ENCODE measurements around the gene TTC28. TPM values are rescaled to one million over a fixed set of nuclear protein-coding genes. Genes with fewer than 3 reads are reported as not detected.

TTC28 gene
- total RNA-seq, 2 donors from 2014 or later: 29.2 to 74.6 TPM

- no peak overlapping the region for H3K4me3 ChIP-seq
- H3K36me3 ChIP-seq: no peaks in the 10 kb centered on the region
- TF ChIP-seq POLR2A (IDR thresholded peaks at IDR 0.05) (no peak), CTCF (IDR thresholded peaks at IDR 0.05) (no peak), POLR2AphosphoS5 (IDR thresholded peaks at IDR 0.05) (no peak)
- no peak overlapping the region for H3K27ac ChIP-seq
- no peak for DNase-seq (ENCODE audit: low spot score)
- no peaks in the 10 kb centered on the region for H3K9me3 ChIP-seq
- no peaks in the 10 kb centered on the region for H3K27me3 ChIP-seq (replicated peaks; ENCODE audit: insufficient read depth)
- WGBS: 94% methylated on average over 25 of the region's 25 CpGs
- H3K4me1 ChIP-seq (replicated peaks): no peaks in the 10 kb centered on the region
- intact Hi-C loops (cut with DNase I): no loop called here
These were observed 678.3 kb downstream of the TTC28 start for GRCh38 chr22:28001171-28001835.

- H3K36me3 ChIP-seq: no peaks in the 10 kb centered on the region
- intact Hi-C loops (cut with DNase I): no loop called here
- DNase-seq (ENCODE audit: low spot score): no peak
- no peak overlapping the region for H3K27ac ChIP-seq
- no peaks in the 10 kb centered on the region for H3K4me1 ChIP-seq (replicated peaks)
- no peaks in the 10 kb centered on the region for H3K27me3 ChIP-seq (replicated peaks; ENCODE audit: insufficient read depth)
- no peak overlapping the region for H3K4me3 ChIP-seq
- 92% methylated on average over 9 of the region's 9 CpGs for WGBS
- TF ChIP-seq CTCF (IDR thresholded peaks at IDR 0.05) (no peak), POLR2A (IDR thresholded peaks at IDR 0.05) (no peak), POLR2AphosphoS5 (IDR thresholded peaks at IDR 0.05) (no peak)
- H3K9me3 ChIP-seq: no peaks in the 10 kb centered on the region
These were observed 679.3 kb downstream of the TTC28 start for GRCh38 chr22:28000361-28000760.

- Histone ChIP-seq H3K9me3 (no peaks in the 10 kb centered on the region), H3K4me3 (no peak overlapping the region), H3K27ac (no peak overlapping the region), H3K36me3 (no peaks in the 10 kb centered on the region), H3K4me1 (replicated peaks) (no peaks in the 10 kb centered on the region), H3K27me3 (replicated peaks; ENCODE audit: insufficient read depth) (no peaks in the 10 kb centered on the region)
- 92% methylated on average over 6 of the region's 6 CpGs for WGBS
- intact Hi-C loops (cut with DNase I): no loop called here
- TF ChIP-seq POLR2AphosphoS5 (IDR thresholded peaks at IDR 0.05) (no peak), POLR2A (IDR thresholded peaks at IDR 0.05) (no peak), CTCF (IDR thresholded peaks at IDR 0.05) (no peak)
- no peak for DNase-seq (ENCODE audit: low spot score)
These were observed 679.8 kb downstream of the TTC28 start for GRCh38 chr22:27999876-28000275.

GRCh38 chr22:27998511-27999410 is 680.9 kb downstream of the TTC28 start:
- 91% methylated on average over 38 of the region's 40 CpGs for WGBS
- intact Hi-C loops (cut with DNase I): no loop called here
- H3K27me3 ChIP-seq (replicated peaks; ENCODE audit: insufficient read depth): no peaks in the 10 kb centered on the region
- no peaks in the 10 kb centered on the region for H3K9me3 ChIP-seq
- no peaks in the 10 kb centered on the region for H3K4me1 ChIP-seq (replicated peaks)
- no peak for DNase-seq (ENCODE audit: low spot score)
- TF ChIP-seq POLR2A (IDR thresholded peaks at IDR 0.05): no peak
- no peak for TF ChIP-seq CTCF (IDR thresholded peaks at IDR 0.05)
- no peak for TF ChIP-seq POLR2AphosphoS5 (IDR thresholded peaks at IDR 0.05)
- no peaks in the 10 kb centered on the region for H3K36me3 ChIP-seq
- H3K27ac ChIP-seq: no peak overlapping the region
- no peak overlapping the region for H3K4me3 ChIP-seq
